ENCODE results near the gene ASIC1. TPM values are rescaled to one million over a fixed set of nuclear protein-coding genes. Genes with fewer than 3 reads are reported as not detected.

Gene ASIC1
- total and polyA plus RNA-seq, 8 donors, result 0.45 to 3.5 (median 1.2) TPM; not detected in 1

DNA sequence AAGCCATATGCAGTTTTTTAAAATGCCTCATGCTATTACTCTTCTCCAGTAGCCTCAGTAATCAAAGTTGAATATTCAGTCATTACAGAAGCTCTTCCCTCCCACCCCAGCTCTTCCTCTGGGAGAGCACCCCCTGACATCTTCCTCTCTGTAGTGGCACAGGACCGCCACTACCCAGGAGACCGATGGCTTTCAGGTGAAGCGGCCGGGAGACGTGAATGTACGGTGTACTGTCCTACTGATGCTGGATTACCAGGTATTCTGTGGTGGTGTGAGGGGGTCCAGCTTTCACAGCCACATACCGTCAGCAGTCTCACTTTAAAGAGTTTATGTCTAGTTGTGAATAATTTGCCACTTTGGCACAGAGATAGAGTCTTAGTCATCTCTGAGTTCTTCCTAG is 32.3 kb downstream of the ASIC1 start:
- DNase-seq, result no peak
- H3K27me3 ChIP-seq, result no peaks in the 10 kb centered on the region
- WGBS, 5 donors, result 95 to 97% (median 96%) methylated on average over 7 of the region's 7 CpGs
- TF ChIP-seq, protein P1, sequence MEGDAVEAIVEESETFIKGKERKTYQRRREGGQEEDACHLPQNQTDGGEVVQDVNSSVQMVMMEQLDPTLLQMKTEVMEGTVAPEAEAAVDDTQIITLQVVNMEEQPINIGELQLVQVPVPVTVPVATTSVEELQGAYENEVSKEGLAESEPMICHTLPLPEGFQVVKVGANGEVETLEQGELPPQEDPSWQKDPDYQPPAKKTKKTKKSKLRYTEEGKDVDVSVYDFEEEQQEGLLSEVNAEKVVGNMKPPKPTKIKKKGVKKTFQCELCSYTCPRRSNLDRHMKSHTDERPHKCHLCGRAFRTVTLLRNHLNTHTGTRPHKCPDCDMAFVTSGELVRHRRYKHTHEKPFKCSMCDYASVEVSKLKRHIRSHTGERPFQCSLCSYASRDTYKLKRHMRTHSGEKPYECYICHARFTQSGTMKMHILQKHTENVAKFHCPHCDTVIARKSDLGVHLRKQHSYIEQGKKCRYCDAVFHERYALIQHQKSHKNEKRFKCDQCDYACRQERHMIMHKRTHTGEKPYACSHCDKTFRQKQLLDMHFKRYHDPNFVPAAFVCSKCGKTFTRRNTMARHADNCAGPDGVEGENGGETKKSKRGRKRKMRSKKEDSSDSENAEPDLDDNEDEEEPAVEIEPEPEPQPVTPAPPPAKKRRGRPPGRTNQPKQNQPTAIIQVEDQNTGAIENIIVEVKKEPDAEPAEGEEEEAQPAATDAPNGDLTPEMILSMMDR (IDR thresholded peaks at IDR 0.05), result no peak
- H3K27ac ChIP-seq, result no peak overlapping the region
- H3K36me3 ChIP-seq, result peaks cover 71 to 86% (median 84%) of the 10 kb centered on the region in 4 donors
- H3K4me1 ChIP-seq, result peaks cover 10 to 37% (median 18%) of the 10 kb centered on the region in 4 donors
- no peak overlapping the region for H3K4me3 ChIP-seq
- intact Hi-C loops (cut with DNase I; ENCODE audit: low total_unique reads), result no loop called here
- no peaks in the 10 kb centered on the region for H3K9me3 ChIP-seq

DNA sequence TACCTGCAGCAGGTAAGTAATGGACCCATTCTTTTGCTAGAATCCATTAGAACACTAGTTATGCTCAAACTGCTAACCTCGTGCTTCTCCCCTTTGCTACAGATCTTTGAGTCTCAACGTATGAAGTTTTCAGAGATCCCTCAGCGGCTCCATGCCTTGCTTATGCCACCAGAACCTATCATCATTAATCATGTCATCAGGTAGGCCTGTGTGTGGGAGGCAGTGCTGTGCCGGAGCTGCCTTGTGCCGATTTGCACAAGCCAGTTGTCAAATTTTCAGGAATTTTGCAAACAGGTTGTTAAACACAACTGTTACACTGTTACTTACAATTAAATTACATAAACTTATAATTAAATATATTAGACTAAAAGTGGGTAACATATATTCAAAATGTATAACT is 33.0 kb downstream of the ASIC1 start:
- no peak overlapping the region for H3K27ac ChIP-seq
- H3K36me3 ChIP-seq, result peaks cover 78 to 93% (median 90%) of the 10 kb centered on the region in 4 donors
- H3K4me3 ChIP-seq, result no peak overlapping the region
- H3K9me3 ChIP-seq, result no peaks in the 10 kb centered on the region
- no peaks in the 10 kb centered on the region for H3K27me3 ChIP-seq
- H3K4me1 ChIP-seq, result peaks cover 10 to 37% (median 18%) of the 10 kb centered on the region in 4 donors
- 82 to 96% (median 93%) methylated on average over 5 of the region's 5 CpGs for WGBS, 5 donors
- intact Hi-C loops (cut with DNase I; ENCODE audit: low total_unique reads), result no loop called here
- TF ChIP-seq POLR2A (IDR thresholded peaks at IDR 0.05), result no peak
- TF ChIP-seq, protein P1 (IDR thresholded peaks at IDR 0.05), result no peak
- TF ChIP-seq POLR2AphosphoS5 (IDR thresholded peaks at IDR 0.05), result no peak
- DNase-seq, result no peak

DNA sequence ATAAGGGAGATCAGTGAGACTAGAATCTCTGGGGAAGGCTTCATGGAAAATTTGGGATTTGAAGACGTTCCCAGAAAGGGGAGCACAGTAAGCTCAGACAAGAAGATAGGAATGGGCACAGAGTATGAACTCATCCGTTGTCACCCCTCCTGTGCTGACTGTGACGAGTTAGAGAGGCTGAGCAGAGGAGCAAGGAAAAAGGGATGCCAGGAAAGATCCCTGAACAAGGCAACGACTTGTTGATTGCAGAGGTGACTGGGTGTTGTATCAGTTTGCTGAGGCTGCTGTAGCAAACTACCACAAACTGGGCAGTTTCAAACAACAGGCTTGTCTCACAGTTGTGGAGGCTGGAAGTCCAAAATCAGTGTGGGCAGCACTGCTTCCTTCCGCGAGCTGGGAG is 40.6 kb downstream of the ASIC1 start:
- TF ChIP-seq, protein P1 (IDR thresholded peaks at IDR 0.05), result no peak
- TF ChIP-seq POLR2AphosphoS5 (IDR thresholded peaks at IDR 0.05), result no peak
- TF ChIP-seq EP300 (IDR thresholded peaks at IDR 0.05), result no peak
- H3K27me3 ChIP-seq, result no peaks in the 10 kb centered on the region
- peaks cover 68 to 89% (median 84%) of the 10 kb centered on the region in 4 donors for H3K36me3 ChIP-seq
- WGBS, 5 donors, result 88 to 93% (median 89%) methylated on average over 6 of the region's 6 CpGs
- peaks cover 0 to 10% (median under 1%) of the 10 kb centered on the region in 4 donors for H3K4me1 ChIP-seq
- H3K4me3 ChIP-seq, result no peak overlapping the region
- no peaks in the 10 kb centered on the region for H3K9me3 ChIP-seq
- intact Hi-C loops (cut with DNase I; ENCODE audit: low total_unique reads), result no loop called here
- no peak for DNase-seq
- no peak overlapping the region for H3K27ac ChIP-seq

DNA sequence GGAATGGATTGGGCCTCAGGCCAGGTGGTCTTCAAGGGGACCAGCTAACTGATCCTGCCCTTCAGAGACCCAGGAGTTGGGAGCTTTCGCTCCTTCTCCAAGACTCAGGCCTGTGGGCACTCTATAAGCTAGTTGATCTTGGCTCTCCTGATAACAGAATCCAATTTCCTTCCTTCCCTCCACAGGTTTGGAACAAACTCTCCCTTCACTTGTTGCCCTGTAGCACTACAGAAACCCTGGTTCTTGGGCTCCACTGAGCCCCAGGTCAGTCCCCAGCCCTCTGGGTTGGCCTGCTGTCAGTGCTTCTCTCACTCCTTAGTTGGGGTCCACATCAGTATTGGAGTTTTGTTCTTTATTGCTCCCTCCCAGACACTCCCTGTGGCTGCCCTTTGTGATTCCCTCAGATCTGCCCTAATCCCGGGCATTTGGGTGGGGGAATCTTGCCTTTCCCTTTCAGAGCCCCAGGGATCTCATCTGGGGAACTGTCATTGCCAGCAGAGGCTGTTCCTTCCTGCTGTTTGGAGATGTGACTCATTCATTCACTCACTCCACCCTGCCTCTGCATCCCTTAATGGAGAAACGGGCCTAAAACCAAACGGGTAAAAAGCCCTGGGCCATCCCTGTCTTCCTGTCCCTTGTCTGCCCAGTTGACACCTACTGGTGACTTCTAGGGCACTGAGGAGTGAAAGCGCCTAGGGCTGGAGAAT is 42.1 kb downstream of the ASIC1 start:
- Histone ChIP-seq H3K36me3 (peaks cover 53 to 74% (median 69%) of the 10 kb centered on the region in 4 donors), H3K9me3 (no peaks in the 10 kb centered on the region), H3K27me3 (no peaks in the 10 kb centered on the region), H3K4me3 (no peak overlapping the region), H3K27ac (peak overlapping the region in 1 of 5 donors; percentile 27), H3K4me1 (peaks cover 11 to 22% (median 15%) of the 10 kb centered on the region in 4 donors)
- intact Hi-C loops (cut with DNase I; ENCODE audit: low total_unique reads), result loop anchor here (10.0 kb wide), 1 partner anchor 75 kb away; no protein-coding TSS in a partner anchor
- no peak for DNase-seq
- WGBS, 5 donors, result 63 to 75% (median 72%) methylated on average over 5 of the region's 5 CpGs
- TF ChIP-seq EP300 (IDR thresholded peaks at IDR 0.05) (no peak), POLR2A (IDR thresholded peaks at IDR 0.05) (no peak), POLR2AphosphoS5 (IDR thresholded peaks at IDR 0.05) (no peak)
- TF ChIP-seq, protein P1 (IDR thresholded peaks at IDR 0.05), result no peak

Data from stomach (tissue), 9 donors.